ENCODE data around the gene TMED10.
A peak's percentile ranks its signal among the peaks of the same experiment; 100 is the strongest.

TMED10 gene

GRCh38 chr14:75201087-75201486 is 24.7 kb upstream of the TMED10 start:
- Mint-ChIP-seq H3K9me3 (no peaks in the 10 kb centered on the region), H3K4me1 (peaks cover 7% of the 10 kb centered on the region), H3K27ac (no peak overlapping the region), H3K4me3 (no peak overlapping the region), H3K36me3 (no peaks in the 10 kb centered on the region), H3K27me3 (no peaks in the 10 kb centered on the region)

DNA sequence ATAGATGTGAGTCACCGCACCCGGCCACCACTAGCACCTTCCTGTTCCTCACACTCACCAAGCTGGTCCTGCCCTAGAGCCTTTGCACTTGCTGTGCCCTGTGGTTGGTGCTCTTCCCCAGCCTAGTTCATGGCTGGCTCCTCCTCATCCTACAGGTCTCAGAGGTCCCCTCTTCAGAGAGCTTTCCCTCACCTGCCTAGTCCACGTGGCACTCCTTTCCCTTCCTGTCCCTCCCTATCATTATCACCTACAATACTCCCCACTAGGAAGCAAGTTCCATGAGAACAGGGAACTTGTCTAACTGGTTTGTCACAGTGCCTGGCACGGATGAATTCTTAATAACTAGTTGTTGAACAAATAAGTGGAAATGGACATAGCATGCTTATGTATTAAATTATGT is 24.0 kb upstream of the TMED10 start:
- no peaks in the 10 kb centered on the region for H3K36me3 Mint-ChIP-seq
- H3K9me3 Mint-ChIP-seq = no peaks in the 10 kb centered on the region
- H3K27me3 Mint-ChIP-seq = no peaks in the 10 kb centered on the region
- H3K4me1 Mint-ChIP-seq = peaks cover under 1% of the 10 kb centered on the region
- H3K4me3 Mint-ChIP-seq = no peak overlapping the region
- no peak overlapping the region for H3K27ac Mint-ChIP-seq

DNA sequence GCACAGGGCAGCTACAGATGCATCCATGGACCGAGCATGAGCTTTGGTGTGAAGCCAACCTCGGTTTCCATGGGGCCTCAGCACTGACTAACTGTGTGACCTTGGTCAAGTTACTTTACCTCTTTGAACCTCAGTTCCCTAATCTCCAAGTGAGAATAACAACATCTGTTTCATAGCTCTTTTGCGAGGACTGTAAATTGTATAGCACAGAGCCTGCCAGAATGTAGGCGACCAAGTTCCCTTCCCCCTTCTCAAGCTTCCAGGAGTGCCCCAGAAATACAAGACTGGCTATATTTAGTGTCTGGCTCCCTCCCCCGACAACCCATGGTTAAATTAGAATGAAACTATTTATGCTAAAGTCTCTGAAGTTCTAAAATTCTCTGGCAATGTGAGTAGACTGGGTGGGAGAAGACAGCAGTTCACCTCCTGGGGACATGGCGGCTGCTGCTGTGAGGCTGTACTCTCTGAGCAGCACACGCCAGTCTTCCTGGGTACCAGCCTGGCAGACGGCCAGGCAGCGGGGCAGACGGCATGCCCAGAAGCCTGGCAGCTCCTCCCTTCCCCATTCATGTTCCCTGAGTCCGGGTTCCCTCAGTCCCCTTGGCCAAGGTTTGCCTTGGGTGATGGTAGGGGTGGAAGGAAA is 22.0 kb upstream of the TMED10 start:
- Mint-ChIP-seq H3K27me3 (no peaks in the 10 kb centered on the region), H3K36me3 (no peaks in the 10 kb centered on the region), H3K27ac (no peak overlapping the region), H3K4me1 (no peaks in the 10 kb centered on the region), H3K9me3 (no peaks in the 10 kb centered on the region), H3K4me3 (no peak overlapping the region)

- Mint-ChIP-seq H3K27ac (no peak overlapping the region), H3K9me3 (no peaks in the 10 kb centered on the region), H3K4me1 (no peaks in the 10 kb centered on the region), H3K4me3 (no peak overlapping the region), H3K27me3 (no peaks in the 10 kb centered on the region), H3K36me3 (no peaks in the 10 kb centered on the region)
Measured at GRCh38 chr14:75197338-75197737, 20.9 kb upstream of the TMED10 start.

- Mint-ChIP-seq H3K9me3 (no peaks in the 10 kb centered on the region), H3K4me1 (no peaks in the 10 kb centered on the region), H3K27me3 (no peaks in the 10 kb centered on the region), H3K36me3 (no peaks in the 10 kb centered on the region), H3K27ac (no peak overlapping the region), H3K4me3 (no peak overlapping the region)
Measured at GRCh38 chr14:75196468-75196867, 20.1 kb upstream of the TMED10 start.

- Mint-ChIP-seq H3K36me3 (no peaks in the 10 kb centered on the region), H3K27ac (no peak overlapping the region), H3K9me3 (no peaks in the 10 kb centered on the region), H3K4me1 (no peaks in the 10 kb centered on the region), H3K4me3 (no peak overlapping the region), H3K27me3 (no peaks in the 10 kb centered on the region)
Measured at GRCh38 chr14:75196064-75196463, 19.7 kb upstream of the TMED10 start.

GRCh38 chr14:75191100-75191499 is 14.7 kb upstream of the TMED10 start:
- no peak overlapping the region for H3K4me3 Mint-ChIP-seq
- no peak overlapping the region for H3K27ac Mint-ChIP-seq
- no peaks in the 10 kb centered on the region for H3K9me3 Mint-ChIP-seq
- no peaks in the 10 kb centered on the region for H3K27me3 Mint-ChIP-seq
- no peaks in the 10 kb centered on the region for H3K4me1 Mint-ChIP-seq
- no peaks in the 10 kb centered on the region for H3K36me3 Mint-ChIP-seq

GRCh38 chr14:75190023-75190422 is 13.6 kb upstream of the TMED10 start:
- no peaks in the 10 kb centered on the region for H3K9me3 Mint-ChIP-seq

GRCh38 chr14:75188520-75189268 is 12.3 kb upstream of the TMED10 start:
- Mint-ChIP-seq H3K4me1 (no peaks in the 10 kb centered on the region), H3K27me3 (no peaks in the 10 kb centered on the region), H3K9me3 (no peaks in the 10 kb centered on the region), H3K36me3 (no peaks in the 10 kb centered on the region), H3K27ac (peak overlapping the region; percentile 55), H3K4me3 (no peak overlapping the region)

More at GRCh38 chr14:75190023-75190422, 13.6 kb upstream of the TMED10 start:
- Mint-ChIP-seq H3K27me3 (no peaks in the 10 kb centered on the region), H3K4me3 (no peak overlapping the region), H3K36me3 (no peaks in the 10 kb centered on the region), H3K27ac (no peak overlapping the region), H3K4me1 (no peaks in the 10 kb centered on the region)

DNA sequence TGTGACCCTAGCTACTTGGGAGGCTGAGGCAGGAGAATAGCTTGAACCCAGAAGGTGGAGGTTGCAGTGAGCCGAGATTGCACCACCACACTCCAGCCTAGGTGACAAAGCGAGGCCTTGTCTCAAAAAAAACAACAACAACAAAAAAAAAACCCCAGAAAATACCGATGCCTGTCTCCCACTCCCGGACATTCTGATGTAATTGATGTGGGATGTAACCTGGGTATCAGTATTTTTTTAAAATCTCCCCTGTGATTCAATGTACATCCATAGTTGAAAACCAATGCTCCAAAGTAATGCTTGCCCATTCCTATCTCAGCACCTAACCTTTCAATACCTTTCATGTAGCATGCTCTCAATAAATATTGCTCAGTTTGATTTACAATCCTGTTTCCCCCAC is 11.7 kb upstream of the TMED10 start:
- H3K27ac Mint-ChIP-seq = no peak overlapping the region
- no peaks in the 10 kb centered on the region for H3K27me3 Mint-ChIP-seq
- H3K9me3 Mint-ChIP-seq = no peaks in the 10 kb centered on the region
- no peaks in the 10 kb centered on the region for H3K36me3 Mint-ChIP-seq
- no peak overlapping the region for H3K4me3 Mint-ChIP-seq
- no peaks in the 10 kb centered on the region for H3K4me1 Mint-ChIP-seq

DNA sequence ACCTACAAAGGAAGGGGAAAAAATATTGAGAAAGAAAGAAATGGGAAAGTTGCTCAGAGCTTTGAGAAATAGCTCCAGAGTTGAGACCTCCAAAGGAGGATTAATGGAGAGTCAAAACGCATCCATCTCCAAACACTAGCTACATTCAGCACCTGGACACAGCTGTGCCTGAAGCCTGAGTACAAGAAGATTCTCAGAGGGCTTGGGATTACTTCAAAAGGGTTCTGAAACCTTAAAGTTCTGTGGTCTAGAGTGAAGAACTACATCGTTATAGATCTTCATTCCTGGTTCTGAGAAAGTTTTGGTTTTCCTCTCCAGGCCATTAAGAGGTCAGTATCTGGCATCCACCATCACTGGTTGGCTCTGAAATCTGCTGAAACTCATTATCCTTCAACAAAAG is 10.5 kb upstream of the TMED10 start:
- H3K36me3 Mint-ChIP-seq = no peaks in the 10 kb centered on the region
- H3K4me3 Mint-ChIP-seq = no peak overlapping the region
- no peaks in the 10 kb centered on the region for H3K4me1 Mint-ChIP-seq
- H3K27me3 Mint-ChIP-seq = no peaks in the 10 kb centered on the region
- H3K9me3 Mint-ChIP-seq = no peaks in the 10 kb centered on the region
- no peak overlapping the region for H3K27ac Mint-ChIP-seq

DNA sequence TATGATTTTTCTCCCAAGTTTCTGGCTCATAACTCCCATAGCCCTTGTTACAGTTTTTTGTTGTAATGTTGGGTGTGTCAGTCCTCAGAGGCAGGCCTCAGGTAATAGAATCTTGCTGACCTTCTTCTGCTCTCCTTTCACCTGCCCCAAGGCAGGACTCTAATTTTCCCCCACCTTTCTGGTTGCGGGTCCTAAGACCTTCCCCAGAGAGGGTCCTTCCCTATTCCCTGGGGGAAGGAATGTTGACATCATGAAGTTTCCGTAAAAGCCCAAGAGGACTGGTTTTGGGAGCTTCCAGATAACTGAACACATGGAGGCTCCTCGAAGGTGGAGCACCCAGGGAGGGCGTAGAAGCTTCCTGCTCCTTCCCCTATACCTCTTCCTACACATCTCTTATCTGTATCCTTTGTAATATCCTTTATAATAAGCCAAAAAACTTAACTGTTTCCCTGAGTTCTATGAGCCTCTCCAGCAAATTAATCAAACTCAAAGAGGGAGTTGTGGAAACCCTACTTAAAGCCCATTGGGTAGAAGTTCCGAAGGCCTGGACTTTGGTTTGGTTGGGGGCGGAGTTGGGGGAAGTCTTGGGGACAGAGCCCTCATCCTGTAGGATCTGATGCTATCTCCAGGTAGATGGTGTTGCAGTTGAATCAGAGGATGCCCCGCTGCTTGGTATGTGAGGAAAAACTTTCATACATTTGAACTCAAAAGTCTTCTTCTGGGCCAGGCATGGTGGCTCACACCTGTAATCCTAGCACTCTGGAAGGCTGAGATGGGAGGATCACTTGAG is 9.0 kb upstream of the TMED10 start:
- no peaks in the 10 kb centered on the region for H3K36me3 Mint-ChIP-seq
- no peaks in the 10 kb centered on the region for H3K9me3 Mint-ChIP-seq
- no peaks in the 10 kb centered on the region for H3K27me3 Mint-ChIP-seq
- H3K4me3 Mint-ChIP-seq = no peak overlapping the region
- no peak overlapping the region for H3K27ac Mint-ChIP-seq
- H3K4me1 Mint-ChIP-seq = no peaks in the 10 kb centered on the region

DNA sequence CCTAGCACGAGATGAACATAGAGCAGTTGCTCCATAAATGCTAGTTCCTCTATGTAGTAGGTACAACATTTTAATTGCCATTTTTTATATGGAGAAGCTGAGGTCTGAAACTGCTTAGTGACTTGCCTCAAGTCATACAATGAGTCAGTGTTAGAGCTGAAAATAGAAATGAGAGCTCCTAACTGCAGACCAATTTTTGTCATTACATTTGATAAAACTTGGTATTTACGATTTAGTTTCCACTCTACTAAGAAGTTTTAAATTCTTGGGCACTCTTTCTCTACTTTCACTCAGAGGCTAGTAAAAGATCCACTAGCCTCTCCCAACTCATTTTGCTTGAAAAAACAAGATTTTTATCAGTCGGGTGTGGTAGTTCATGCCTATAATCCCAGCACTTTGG is 8.1 kb upstream of the TMED10 start:
- Mint-ChIP-seq H3K27ac (no peak overlapping the region), H3K4me1 (no peaks in the 10 kb centered on the region)

GRCh38 chr14:75184039-75184438 is 7.6 kb upstream of the TMED10 start:
- H3K27ac Mint-ChIP-seq = no peak overlapping the region
- H3K36me3 Mint-ChIP-seq = no peaks in the 10 kb centered on the region
- H3K4me3 Mint-ChIP-seq = no peak overlapping the region
- H3K9me3 Mint-ChIP-seq = no peaks in the 10 kb centered on the region
- H3K4me1 Mint-ChIP-seq = no peaks in the 10 kb centered on the region
- H3K27me3 Mint-ChIP-seq = no peaks in the 10 kb centered on the region

More for the DNA sequence above, 8.1 kb upstream of the TMED10 start:
- no peaks in the 10 kb centered on the region for H3K27me3 Mint-ChIP-seq
- H3K36me3 Mint-ChIP-seq = no peaks in the 10 kb centered on the region
- H3K9me3 Mint-ChIP-seq = no peaks in the 10 kb centered on the region
- no peak overlapping the region for H3K4me3 Mint-ChIP-seq

- Mint-ChIP-seq H3K4me3 (no peak overlapping the region), H3K9me3 (no peaks in the 10 kb centered on the region), H3K27me3 (no peaks in the 10 kb centered on the region), H3K36me3 (no peaks in the 10 kb centered on the region), H3K4me1 (no peaks in the 10 kb centered on the region), H3K27ac (no peak overlapping the region)
Measured at GRCh38 chr14:75183225-75183624, 6.8 kb upstream of the TMED10 start.

GRCh38 chr14:75182821-75183220 is 6.4 kb upstream of the TMED10 start:
- Mint-ChIP-seq H3K4me3 (no peak overlapping the region), H3K4me1 (no peaks in the 10 kb centered on the region), H3K9me3 (no peaks in the 10 kb centered on the region), H3K27ac (no peak overlapping the region), H3K27me3 (no peaks in the 10 kb centered on the region), H3K36me3 (no peaks in the 10 kb centered on the region)
